Activated effector memory CD4-positive, alpha-beta T cell treated with Interleukin-2 at 50 U/mL for 16 hours (primary cell): ENCODE measurements around the gene NWD2.

Source experiments
- DNase-seq: peaks from one replicate; pipeline ENCODE4 v3.0.0-alpha.2; 2020

NWD2 gene

DNA sequence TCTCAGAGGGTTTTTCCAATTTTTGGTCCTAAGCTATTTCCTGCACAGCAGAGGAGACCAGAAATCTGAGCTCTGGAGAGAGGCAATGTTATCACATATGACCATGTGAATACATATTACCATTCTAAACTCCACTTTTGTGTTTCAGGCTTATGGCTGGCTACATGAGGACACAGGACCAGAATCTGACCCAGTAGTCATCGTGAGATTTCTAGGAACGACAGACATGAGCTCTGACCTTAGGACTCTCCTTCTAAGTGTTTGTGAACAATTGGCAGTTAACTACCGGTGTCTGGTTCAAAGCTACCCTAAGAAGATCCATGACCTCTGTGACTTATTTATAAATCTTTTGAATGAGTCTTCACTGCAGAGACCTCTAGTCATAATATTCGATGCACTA lies 198.6 kb downstream of the NWD2 start:
- no peak for DNase-seq

DNA sequence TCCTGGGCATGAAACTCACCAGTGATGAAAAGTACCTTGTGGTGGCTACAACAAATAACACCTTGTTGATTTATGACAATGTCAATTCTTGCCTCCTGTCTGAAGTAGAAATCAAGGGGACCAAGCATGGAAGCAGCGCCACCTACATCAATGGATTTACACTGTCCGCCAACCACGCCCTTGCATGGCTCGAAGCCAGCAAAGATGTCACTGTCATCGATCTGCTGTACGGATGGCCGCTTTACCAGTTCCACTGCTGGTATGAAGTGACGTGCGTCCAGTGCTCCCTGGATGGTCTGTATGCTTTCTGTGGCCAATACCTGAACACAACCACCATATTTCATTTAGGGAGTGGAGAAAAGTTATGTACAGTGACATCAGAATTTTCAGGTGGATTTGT lies 200.5 kb downstream of the NWD2 start:
- DNase-seq, result no peak

- no peak for DNase-seq
Observed at GRCh38 chr4:37446016-37446415, 201.5 kb downstream of the NWD2 start.

DNA sequence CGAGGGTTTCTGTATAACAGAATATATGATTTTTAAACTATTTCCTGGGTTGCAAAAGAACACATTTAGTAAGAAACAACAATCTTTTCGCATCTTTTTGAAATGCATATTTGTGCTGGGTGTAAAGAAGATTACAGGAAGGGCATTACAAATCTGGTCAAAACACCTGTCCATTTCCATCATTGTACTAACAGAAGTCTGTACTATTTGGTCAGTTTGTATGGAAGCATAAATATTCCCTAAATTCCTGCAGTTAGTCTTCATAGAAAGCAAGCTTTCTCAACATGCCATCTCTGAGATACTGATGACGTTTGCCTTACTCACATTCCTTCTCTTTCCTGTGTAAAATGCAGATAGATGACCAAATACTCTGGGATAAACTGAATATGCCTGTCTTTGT lies 203.3 kb downstream of the NWD2 start:
- no peak for DNase-seq

- DNase-seq, result no peak
Observed at GRCh38 chr4:37450309-37450708, 205.8 kb downstream of the NWD2 start.

- DNase-seq, result no peak
Observed at GRCh38 chr4:37450911-37451310, 206.4 kb downstream of the NWD2 start.

DNA sequence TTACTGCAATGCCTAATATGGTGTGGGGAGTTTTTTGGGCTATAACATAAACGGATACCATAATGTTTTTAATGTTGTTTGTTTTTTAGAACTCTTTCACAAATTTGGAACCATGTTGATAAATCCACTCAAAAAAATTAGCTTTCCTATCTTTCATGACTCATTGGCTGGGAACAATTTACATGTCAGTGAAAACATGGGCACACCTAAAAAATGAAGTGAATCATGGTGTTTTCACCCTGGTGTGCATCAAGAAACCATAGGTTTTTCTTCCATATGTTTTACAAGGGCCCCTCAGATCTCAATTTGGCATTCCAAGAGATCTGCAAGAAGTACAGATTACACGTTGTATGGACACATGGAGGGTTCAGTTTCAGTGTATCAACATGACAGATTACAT lies 207.1 kb downstream of the NWD2 start:
- DNase-seq, result no peak

- DNase-seq, result no peak
Observed at GRCh38 chr4:37452952-37453280, 208.4 kb downstream of the NWD2 start.

DNA sequence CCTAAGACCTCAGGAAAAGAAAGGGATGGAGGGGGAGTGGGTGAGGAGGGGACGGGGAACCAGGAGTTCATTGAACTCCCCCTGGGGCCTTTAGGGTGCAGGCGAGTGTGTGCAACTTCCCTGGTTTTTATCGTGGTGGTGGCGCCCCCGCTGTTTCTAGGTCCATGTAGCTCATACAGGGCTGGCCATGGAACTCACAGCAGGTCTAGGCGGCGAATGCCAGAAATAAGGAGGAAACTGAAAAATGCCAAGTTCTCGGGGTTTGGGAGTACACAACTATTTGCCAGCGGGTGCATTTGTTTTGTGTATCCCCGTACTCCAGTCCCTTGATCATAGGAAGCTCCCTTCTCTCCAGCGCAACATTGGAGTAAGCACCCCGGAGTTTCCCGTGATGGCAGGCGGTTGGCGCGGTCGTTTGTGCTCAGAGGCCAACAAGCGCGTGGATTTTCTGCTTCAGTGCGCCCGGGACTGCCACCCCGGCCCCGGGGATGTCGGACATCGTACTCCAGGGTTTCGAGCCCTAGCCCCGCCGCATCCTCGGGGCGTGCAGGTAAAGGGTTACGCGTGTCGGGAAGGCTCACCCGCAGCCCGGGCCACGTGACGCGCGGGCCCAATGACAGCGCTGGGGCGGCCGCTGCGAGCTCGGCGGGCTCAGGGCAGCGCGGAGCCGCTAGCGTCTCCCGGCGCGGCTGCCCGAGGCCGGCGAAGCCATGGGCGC lies 208.9 kb downstream of the NWD2 start:
- DNase-seq, result peak; percentile 9

DNA sequence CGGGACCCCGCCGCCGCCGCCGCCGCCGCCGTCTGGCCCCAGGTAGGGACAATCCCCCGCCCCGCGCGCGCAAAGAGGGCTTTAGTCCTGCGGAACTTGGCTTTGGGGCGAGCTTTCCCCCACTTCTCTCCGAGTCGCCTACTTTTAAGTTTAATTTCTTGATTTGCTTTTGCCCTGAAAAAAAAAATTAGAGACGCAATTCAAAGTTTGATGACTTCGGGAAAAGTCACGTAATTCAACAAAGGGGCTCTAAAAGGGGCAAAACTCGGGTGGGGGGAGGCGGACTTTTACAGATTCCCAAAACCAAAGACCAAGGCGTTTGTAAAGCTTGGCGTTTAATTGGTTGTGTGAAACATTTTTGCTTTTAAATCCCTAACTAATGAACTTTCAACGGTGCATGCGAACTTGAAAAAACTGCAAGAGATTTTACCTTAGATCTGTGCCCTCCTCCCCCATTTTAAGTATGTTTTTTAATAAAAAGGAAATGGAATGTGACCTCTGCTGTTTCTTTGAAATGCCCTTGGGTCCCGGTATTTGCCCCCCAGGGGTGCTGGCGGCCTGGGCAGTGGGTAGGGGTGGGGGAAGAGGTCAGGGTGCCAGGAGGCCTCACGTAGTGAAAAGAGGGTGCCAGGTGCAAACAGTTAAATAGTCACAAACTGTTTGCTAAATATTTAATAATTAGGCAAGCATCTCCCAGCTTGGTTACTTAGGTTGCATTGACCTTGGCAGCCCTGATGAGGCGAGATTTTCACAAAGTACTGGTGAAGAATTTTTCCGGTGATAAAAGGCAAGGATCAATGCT lies 209.7 kb downstream of the NWD2 start:
- no peak for DNase-seq

GRCh38 chr4:37455301-37456131 lies 211.0 kb downstream of the NWD2 start:
- DNase-seq, result no peak

DNA sequence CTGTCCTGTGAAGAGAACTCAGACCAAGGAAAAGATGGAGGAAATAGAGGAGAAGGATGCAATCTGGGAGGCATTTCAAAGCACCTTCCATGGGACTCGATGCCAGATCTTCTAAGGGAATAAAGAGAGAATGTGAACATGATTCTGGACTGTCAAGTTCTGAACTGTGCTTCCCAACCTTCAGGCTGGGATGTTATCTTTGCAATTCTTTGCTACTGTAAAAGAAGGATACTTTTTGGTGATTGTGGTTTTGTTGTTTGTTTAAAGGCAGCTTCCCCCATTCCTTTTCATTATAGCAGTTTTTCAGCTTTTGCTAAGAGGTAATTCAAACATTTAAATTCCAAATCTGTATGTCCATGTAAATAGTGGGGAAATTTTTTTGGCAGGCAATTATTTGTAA lies 217.3 kb downstream of the NWD2 start:
- DNase-seq, result no peak

- no peak for DNase-seq
Observed at GRCh38 chr4:37463033-37463856, 218.7 kb downstream of the NWD2 start.

GRCh38 chr4:37464373-37465128 lies 220.0 kb downstream of the NWD2 start:
- no peak for DNase-seq

DNA sequence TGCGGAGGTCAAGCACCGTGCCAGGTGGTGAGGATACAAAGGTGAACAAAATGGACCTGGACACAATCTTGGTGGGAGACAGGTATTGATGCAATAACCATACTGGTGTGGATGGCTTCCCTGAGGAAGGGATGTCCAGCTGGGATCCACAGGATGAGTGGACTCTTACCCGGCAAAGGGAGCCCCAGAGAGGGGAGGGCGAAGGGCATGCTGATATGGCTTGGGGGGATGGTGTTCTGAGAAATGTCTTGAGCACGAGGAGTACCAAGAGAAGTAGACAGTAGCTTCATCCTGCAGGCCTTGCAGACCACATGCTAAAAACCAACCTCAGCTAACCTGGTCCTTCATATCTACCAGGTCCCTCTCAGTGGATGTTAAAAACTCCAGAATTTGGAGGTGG lies 220.8 kb downstream of the NWD2 start:
- DNase-seq, result no peak

GRCh38 chr4:37465845-37466244 lies 221.3 kb downstream of the NWD2 start:
- DNase-seq, result no peak

- no peak for DNase-seq
Observed at GRCh38 chr4:37467223-37467622, 222.7 kb downstream of the NWD2 start.

- DNase-seq, result no peak
Observed at GRCh38 chr4:37467824-37468223, 223.3 kb downstream of the NWD2 start.

- DNase-seq, result no peak
Observed at GRCh38 chr4:37469286-37469685, 224.7 kb downstream of the NWD2 start.

DNA sequence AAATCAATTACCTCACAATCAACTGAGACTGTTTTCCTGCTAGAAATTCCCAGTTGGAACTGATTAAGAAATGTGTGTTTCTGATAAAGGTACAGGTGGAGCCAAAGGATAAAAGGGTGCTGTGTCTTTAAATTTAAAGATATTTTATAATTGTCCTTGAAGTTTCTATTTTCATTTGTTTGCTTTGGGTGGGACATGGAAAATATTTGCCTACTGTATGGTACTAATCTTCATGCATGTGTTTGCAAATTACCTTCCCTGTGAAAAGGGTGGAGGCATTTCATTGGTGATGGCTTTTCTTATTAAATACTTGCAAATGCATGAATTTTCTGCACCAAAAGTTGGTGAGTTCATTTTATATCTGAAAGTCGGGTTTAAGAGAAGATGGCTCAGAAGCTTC lies 225.7 kb downstream of the NWD2 start:
- DNase-seq, result no peak

- no peak for DNase-seq
Observed at GRCh38 chr4:37471093-37471492, 226.6 kb downstream of the NWD2 start.

DNA sequence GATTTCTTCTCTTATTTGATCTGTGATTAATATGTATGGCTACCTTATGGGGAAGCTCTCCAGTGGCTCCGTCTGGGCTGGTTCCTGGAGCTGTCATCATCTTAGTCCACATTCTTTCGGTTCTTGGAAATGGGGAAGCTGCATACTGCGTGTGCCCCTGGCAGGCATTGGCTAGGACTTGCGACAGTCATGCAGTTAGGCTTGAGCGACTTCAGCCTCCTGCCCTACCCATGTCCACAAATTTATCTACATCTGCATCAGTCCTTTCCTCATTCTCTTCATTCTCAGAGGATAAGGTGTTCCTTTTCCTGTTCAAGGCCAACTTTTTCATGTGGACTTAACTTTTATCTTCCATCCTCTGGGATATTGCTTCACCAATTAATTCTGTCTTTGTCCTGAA lies 227.4 kb downstream of the NWD2 start:
- no peak for DNase-seq
